Hippocampal formation (tissue), 2 donors: ENCODE results near the gene HSFX3.
"Not testable (repeated sequence)": the region's sequence is repeated elsewhere in the genome, so short reads cannot be mapped to it uniquely, and the experiment has no call there.

Source experiments
- DNase-seq, 2 donors: peaks; one replicate each; lab custom pipeline; 2025; lab: John Stamatoyannopoulos, UW

Gene HSFX3

DNA sequence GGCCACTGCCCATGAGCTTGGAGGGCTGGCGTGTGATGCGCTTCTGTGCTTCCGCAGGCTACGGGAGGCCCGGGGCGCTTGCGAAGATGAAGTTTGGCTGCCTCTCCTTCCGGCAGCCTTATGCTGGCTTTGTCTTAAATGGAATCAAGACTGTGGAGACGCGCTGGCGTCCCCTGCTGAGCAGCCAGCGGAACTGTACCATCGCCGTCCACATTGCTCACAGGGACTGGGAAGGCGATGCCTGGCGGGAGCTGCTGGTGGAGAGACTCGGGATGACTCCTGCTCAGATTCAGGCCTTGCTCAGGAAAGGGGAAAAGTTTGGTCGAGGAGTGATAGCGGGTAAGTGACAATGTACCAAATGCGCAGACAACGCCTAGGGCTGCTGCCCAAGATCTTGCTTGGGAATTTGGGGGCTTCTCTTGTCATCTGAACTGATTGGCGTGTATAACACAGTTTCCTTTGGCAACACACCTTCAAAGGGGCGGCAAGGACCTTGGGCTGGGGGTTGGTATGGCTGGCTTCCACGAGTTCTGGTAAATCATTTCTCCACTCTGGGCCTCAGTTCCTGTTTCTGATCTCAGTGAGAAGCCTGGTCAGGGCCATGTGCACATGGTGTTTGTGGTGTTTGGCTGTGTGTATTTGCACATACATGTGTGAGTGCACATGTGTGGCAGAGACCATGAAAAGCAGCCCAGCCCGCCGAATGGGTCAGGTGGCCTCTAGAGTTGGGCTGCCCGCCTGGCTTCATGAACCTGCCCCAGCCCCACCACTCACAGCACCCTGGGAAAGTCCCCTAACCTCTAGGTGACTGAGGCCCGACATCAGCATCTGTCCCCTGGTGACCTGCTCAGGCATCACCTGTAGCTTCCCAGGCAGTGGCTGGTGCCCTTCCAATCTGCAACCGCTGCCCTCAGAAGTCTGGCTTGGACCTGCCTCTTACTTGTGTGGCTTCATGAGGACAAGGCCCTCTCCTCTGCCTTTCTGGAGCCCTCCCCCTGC, 3.9 kb downstream of the HSFX3 start:
- DNase-seq = not testable (repeated sequence)

DNA sequence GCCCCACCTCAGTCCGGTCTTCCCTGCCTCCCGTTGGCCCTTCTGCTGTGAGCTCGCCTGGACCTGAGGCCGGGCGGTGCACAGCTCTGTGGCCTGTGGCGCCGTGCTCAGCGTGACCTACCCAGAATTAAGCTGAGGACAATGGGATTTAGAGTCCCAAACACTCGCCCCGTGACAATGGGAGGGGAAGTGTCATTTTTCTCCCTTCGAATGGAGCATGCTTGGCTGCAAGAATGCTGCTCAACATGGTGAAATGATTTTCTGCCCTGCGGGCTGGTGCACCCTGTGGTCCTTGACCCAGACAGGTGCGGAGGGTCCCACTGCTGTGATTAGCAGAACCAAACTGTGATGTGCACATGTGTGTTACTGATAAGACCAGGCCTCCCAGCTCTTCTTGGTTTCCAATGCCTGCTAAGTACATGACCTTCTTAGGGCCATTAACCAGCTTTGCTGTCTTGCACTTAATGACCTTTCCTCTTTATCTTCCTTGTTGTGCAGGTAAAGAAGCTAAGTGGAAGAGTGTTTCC, 8.1 kb downstream of the HSFX3 start:
- no peak for DNase-seq

DNA sequence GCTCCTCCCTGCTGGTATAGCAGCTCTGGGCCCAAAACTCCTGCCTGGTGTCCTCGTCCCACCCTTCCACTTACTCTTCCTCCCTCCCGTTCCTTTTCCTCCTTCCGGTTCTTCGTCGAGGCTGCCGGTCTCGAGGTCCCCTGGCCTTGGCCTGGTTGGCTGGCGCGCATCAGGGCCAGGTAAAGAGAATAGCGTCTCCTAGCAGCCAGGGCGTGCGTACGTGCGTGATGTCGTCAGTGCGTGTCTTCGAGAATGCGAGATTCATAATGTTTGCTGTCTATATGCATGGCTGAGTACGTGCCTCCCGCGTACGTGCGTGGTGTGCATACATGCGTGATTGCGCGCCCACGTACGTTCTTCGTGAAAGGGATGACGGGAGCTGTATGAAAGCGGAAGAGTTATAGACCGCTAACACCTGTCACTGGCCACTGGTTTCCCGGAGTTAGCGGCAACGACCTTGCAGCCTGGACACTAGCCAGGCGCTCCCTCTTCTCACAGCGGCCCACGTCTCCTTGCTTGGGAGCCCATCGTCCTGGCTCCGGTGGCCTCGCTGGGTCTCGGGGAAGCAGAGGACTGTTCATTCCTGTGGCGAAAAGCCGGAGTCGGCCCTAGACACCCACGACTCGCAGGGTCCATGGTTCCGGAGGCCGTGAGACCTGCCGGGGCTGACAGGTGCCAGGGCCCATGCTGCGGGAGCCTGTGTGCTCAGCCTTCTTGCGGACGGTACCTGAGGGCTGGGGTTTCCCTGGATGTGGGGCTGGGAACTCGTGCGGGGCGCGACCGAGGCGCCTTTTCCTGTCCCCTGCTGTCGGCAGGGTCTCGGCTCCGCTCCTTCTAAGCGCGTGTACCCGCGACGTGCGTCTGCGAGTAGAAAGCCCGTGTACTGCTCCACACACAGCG, 8.9 kb downstream of the HSFX3 start, which contains the start of gene EOLA1:
TSS of gene EOLA1 (plus strand) at position 392 of the 900 bp plus-strand sequence. CDS start 4,619 bp downstream, outside the sequence.
- DNase-seq = peak in 1 of 2 donors; percentile 85

DNA sequence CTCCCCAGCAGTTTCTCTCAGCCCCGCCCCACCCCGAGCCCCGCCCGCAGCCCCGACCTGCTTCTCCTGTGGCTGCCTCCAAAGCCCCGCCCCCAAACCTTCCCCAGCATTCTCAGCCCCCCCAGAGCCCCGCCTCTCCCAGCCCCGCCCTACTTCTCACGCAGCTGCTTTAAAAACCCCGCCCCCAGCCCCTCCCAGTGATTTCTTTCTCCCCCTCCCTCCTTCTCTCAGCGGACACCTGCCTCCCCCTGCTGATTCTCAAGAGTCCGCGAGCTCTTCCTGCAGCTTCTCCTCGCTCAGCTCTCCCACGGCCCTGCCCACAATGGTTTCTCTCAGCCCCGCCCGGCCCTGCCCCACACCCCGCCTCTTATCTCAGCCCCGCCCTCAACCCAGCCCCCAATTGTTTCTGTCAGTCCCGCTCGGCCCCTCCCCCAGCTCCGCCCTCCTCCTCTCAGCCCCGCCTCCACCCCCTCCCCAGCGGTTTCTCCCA, 9.5 kb downstream of the HSFX3 start:
- peak; percentile 84 to 86 for DNase-seq

DNA sequence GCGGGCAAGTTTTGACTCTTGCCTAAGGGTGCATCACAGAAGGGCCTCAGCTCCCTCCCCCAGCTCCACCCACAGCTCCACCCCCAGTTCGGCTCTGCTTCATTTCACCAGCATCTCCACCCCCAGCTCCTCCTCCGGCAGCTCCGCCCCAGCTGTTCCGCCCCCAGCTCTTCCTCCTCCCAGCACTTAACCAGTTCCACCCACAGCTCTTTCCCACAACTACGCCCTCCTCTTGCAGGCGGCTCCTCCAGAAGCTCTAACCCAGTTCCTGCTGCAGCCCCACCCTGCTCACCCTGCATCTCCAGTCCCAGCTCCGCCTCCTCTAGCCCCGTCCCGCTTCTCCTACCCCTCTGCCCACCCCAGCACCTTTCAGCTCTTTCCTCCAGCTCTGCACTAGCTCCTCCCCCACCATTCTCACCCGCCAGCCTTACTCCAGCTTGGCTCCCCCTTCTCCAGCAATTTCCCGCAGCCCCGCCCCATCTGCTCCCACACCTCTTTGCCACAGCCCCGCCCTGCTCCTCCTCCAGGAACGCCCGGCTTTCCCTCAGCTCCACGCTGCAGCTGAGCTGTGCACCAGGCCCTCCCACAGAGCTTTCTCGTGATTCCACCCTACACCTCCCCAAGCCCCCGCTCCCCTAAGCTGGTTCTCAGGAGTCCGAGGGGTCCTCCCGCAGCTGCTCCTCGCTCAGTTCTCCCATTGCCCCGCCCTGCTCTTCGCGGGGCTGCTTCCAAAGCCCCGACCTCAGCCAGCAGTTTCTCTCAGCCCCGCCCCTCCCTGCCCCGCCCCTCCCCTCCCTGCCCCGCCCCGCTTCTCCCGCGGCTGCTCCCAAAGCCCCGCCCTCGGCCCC, 10.2 kb downstream of the HSFX3 start:
- DNase-seq = peak; percentile 81

DNA sequence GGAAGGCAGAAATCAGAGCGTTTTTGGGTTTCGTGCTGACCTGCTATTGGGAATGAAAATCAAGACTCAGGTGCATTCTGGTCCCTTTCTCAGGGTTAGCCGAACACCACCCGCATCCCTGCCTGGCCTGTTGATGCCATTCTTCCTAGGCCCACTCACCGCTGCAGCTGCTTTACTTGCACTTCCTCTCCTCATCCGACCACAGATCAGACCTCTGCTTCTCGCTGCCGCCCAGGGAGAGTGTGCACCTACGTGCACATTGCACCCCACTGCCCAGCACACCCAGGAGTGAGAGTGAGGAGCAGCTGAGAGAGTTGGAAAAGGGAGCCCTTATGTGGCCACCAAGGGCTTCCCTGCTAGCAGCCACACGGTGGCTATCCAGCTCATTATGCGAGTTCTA, 12.2 kb downstream of the HSFX3 start:
- not testable (repeated sequence) for DNase-seq

DNA sequence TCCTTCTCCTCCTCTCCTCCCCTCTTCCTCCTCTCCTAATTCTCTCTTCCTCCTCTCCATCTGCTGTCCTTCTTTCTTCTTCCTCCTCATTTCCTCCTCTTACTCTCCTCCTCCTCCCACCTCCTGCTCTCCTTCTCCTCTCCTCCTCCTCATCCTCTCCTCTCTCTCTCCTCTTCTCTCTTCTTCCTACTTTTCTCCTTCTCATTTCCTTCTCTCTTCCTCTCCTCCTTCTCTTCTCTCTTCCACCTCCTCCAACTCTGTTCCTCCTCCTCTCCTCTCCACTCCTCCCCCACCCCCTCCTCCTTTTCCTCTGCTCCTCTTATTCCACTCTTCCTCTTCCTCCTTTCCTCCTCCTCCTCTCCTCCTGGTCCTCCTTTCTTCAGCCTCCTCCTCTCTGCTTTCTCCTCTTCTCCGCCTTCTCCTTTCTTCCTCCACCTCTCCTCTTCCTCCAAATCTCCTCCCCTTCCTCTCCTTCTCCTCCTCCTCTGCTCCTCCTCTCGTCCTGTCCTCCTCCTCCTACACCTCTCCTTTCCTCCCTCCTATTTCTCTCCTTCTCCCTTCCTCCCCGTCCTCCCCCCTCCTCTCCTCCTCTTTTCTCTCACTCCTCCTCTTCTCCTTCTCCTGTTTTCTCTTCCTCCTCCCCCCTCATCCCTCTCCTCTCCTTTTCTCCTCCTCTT, 14.7 kb downstream of the HSFX3 start:
- DNase-seq = not testable (repeated sequence)

DNA sequence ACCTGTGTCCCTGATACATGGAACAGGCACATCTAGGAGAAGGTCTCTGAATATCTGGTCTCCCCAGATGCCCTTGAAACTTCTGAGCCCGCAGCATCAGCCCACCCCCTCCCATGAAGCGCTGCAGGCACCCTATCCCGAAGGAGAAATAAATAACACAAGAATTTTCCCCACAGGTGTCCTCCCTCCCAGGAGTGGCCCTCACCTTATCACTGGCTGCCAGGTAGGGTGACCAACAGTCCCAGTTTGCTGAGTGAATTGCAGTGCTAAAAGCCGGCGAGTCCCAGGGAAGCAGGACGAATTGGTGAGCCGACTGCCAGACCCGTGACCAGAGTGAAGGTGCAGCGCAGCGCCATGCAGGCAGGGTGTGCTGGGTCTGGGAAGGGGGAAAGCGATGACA, 15.7 kb downstream of the HSFX3 start:
- DNase-seq = not testable (repeated sequence)

DNA sequence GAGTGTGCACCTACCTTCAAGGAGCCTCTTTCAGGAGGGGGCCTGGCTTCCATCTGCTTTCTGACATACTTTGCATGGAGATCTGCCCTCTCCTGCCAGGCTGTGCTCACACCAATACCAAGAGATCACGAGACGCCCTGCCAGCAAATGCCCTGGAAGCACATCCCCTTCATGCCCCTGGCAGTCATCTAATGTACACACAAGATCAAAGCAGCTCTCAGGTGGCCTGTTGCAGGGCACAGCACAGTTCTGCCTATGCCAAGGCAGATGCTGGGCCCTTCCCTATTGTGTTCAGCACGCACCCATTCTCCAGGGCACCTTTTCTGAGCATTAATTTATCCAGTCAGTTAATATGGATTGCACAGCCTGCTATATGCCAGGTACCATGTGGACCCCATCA, 16.9 kb downstream of the HSFX3 start:
- not testable (repeated sequence) for DNase-seq

DNA sequence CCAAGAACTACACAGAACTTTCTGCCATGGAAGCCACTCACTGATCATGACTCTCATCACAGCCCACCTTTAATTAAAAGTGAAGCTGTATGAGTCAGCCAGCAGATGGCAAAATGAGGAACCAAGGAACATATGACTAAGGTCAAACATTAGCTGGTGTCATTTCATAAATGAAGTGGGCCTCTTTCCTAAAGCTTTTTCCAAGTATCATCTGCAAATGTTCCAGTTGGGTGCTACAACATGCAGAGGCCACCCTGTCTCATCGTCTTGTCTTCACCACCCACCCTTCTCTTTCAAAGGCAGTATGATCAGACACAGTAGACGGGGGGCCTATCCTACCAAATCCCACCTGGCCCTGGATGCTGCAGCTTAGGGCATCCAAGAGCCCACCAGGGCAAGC, 18.1 kb downstream of the HSFX3 start:
- no peak for DNase-seq

DNA sequence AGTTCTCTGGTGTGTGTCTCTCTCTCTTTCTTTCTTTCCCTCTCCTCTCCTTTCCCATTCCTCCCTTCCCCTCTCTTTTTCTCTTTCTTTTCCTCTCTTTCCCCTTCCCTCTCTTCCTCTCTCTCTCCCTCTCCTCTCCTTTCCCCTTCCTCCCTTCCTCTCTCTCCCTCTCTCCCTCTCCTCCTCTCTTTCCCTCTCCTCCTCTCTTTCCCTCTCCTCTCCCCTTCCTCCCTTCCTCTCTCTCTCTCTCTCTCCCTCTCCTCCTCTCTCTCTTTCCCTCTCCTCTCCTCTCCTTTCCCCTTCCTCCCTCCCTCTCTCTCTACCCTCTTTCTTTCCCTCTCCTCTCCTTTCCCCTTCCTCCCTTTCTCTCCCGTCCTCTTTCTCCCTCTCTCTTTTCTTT, 21.3 kb downstream of the HSFX3 start:
- no peak for DNase-seq

DNA sequence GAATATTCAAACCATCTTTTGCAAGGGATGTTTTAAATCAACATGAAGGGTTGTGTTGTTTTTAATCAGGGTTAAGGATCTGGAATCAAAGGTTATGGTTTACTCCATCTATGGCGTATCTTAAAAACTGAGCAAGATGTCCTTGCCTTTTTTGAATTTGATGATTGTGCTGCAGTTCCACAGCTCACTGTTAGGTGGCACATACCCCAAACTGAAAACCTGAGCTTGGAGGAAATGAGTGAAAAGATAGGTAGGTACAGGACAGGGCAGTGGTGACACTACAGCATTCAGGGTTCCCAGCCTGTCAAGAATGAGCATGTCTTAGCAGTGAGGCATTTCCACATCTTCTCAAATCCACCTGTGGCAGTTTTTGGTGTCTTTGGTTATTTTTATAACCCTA, 22.0 kb downstream of the HSFX3 start:
- DNase-seq = peak in 1 of 2 donors; percentile 10

DNA sequence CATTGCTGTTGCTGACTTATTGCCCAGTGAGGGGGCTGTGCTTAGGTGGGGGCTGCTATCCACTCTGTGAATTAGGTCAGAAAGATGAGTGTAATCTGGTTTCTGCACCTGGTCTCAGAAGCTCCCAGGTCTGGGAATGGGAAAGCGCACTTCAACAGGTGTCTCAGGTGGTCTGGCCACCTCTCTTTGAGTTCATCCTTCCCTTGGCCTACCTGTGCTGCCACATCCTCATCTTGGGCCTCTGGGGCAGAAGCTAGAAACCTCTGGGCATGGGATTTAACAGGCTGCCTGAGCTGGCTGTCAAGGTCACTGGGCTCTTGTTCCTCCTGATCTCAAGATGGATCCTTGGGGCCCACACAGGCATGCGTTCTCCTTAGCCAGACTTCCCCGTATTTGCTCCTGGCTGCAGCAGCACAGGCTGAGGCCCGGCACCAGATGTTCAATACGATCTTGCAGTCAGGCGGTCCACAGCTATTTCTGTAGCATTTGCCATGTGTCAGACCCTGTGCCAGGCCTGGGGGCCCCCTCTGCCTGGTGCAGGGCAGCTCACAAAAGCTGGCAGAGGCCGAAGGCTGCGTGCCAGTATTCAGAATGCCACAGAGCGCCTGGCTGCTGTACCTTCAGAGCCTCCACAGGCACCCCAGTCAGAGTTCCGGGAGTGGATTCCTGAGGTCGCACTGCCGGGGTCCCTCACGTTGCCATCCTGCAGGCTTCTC, 23.2 kb downstream of the HSFX3 start:
- DNase-seq = not testable (repeated sequence)

DNA sequence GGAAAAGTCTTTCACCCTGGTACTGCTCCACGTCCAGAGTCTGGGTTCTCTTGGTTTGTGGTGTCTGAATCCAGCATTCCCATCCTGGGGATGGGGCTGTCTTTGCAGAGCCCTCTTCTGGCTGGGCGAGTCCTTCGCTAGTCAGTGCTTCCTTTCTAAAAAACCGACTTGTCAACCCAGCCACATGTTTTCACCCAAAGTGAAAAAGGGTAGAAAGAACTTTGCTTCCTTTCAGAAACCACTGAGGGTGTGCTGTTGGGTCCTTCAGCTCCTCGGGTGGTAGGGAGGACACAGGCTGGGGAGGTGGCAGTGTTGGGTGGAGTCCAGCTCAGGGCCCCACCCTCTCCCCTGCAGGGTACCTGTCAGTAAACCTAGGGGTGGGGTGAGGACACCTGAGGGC, 23.8 kb downstream of the HSFX3 start:
- not testable (repeated sequence) for DNase-seq

DNA sequence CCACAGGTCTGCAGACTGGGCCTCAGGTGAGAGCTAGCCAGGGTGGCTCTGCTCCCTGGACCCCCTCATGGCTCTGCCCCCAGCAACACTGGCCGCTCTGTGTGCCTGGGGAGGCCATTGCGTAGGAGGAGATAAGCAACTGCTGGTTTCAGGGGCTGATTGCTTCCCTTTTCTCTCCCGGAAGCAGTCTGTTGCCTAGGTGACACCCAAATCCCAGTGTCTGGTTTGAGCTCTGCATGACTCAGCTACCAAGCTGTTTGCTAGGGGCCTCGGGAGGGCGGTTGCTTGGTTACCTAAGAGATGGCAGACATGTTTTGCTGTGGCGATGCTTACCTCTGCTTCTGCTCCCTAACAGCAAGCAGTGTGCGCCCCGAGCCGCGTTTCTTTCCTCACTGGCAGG, 24.3 kb downstream of the HSFX3 start:
- DNase-seq = not testable (repeated sequence)

DNA sequence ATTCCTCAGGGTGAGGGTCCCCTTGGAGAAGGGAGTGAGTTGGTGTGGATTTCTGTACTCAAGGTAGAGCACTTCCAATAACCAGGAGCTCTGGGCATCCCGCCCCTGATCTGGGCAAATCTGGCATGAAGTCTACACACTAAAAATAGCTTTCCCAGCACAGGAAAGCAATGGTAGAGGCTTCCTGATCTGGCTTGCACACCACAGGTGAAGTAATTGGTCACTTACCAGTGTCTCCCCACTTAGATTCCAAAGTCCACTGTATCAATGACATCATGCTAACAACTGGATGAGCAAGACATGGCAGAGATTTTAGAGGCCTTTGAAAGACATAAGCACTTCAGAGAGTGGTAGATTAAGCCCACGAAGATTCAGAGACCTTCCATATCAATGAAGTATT, 26.8 kb downstream of the HSFX3 start:
- no peak for DNase-seq

DNA sequence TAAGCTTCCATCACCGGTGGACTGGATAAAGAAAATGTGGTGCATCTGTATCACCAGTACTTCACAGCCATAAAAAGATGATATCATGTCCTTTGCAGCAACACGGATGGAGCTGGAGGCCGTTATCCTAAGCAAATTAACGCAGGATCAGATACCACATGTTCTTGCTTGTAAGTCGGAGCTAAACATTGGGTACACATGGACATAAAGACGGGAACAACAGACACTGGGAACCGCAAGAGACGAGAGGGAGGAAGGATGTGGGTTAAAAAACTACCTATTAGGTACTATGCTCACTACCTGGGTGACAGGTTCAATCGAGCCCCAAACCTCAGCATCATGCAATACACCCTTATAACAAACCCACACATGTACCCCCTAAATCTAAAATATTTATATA, 28.3 kb downstream of the HSFX3 start:
- no peak for DNase-seq

DNA sequence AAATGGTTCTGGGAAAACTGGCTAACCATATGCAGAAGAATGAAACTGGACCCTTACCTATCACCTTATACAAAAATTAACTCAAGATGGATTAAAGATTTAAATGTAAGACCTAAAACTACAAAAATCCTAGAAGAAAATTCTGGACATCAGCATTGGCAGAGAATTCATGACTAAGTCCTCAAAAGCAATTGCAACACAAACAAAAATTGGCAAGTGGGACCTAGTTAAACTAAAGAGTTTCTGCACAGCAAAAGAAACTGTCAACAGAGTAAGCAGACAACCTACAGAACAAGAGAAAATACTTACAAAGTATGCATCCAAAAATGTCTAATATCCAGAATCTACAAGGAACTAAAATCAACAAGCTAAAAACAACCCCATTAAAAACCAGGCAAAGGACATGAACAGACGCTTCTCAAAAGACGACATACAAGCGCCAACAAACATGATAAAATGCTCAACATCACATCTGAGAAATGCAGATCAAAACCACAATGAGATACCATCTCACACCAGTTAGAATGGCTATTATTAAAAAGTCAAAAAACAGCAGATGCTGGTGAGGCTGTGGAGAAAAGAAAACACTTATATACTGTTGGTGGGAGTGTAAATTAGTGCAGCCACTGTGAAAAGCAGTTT, 29.0 kb downstream of the HSFX3 start:
- DNase-seq = not testable (repeated sequence)

DNA sequence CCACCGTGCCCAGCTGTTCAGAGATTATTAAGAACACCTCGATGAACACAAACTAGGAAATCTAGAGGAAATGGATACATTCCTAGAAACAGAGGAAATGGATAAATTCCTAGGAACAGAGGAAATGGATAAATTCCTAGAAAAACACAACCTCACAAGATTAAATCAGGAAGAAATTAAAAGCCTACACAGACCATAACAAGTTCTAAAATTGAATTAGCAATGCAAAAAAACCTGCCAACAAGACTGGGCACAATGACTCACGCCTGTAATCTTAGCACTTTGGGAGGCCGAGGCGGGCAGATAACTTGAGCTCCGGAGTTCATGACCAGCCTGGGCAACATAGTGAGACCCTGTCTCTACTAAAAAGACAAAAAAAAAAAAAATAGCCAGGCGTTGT, 31.5 kb downstream of the HSFX3 start:
- DNase-seq = no peak
